HCT116 (cell line): ENCODE results near the gene PREX1. TPM values are rescaled to one million over a fixed set of nuclear protein-coding genes. Genes with fewer than 3 reads are reported as not detected.

Experiments
- ATAC-seq: fragments of 200-7000 bp; cut with Tn5 transposase; 2 replicates; pipeline ENCODE4 v1.9.1; 2020; ENCODE audit warnings: mild to moderate bottlenecking, moderate library complexity
- BruUV-seq: library from RNA; stranded (reverse); fragments of 400-500 nt; replicated peaks from 2 replicates; lab custom pipeline; 2021; lab: Mats Ljungman, UMichigan
- CTCF ChIA-PET: fragments of 300-600 bp; sonication (Branson Sonifier 250); formaldehyde crosslinking; loops from one replicate; lab custom pipeline; 2021; ENCODE audit warnings: antibody characterized with exemption; lab: Charles Lee
- POLR2A ChIA-PET: fragments of 300-600, 350-600 bp; sonication (Branson Sonifier 250); formaldehyde crosslinking; loops from one replicate; lab custom pipeline; 2021; ENCODE audit warnings: antibody characterized with exemption; lab: Charles Lee
- RAD21 ChIA-PET, 2 experiments: fragments of 300-600 bp; sonication (Branson Sonifier 250); formaldehyde crosslinking; loops; one replicate each; lab custom pipeline; 2023; ENCODE audit warnings: low total read pairs in 2 of 2; ENCODE audit not compliant: uncharacterized antibody in 2 of 2, unreplicated experiment in 2 of 2, low non-redundant PET in 1 of 2; lab: Charles Lee
- DNase-seq: peaks from one replicate; pipeline ENCODE4 v3.0.0-alpha.2; 2010; ENCODE audit warnings: low read depth, low spot score
- H2AFZ ChIP-seq: fragments of 200-600 bp; shearing (Covaris generic), sonication (generic); 2 replicates; pipeline ENCODE4 v1.6.1; 2017; ENCODE audit warnings: low read depth, mixed run types, mixed read lengths, antibody characterized with exemption, low read length; ENCODE audit not compliant: poor library complexity, severe bottlenecking
- H3K27ac ChIP-seq: 2 replicates; pipeline ENCODE4 v1.5.1; 2012; ENCODE audit warnings: low read depth, low read length
- H3K27me3 ChIP-seq: fragments of 200-600 bp; sonication (generic); 2 replicates; pipeline ENCODE4 v1.6.1; 2016; ENCODE audit warnings: mixed run types, low read length, mixed read lengths; ENCODE audit not compliant: insufficient read depth
- H3K36me3 ChIP-seq, 2 experiments: fragments of 200-500 bp in 1 of 2; fragments of 200-600 bp in 1 of 2; sonication (Bioruptor generic) in 1 of 2; sonication (generic) in 1 of 2; 2 replicates each; pipeline versions ENCODE4 v1.5.1 to v1.6.1; 2014 to 2016; ENCODE audit warnings: low read length in 2 of 2, inconsistent platforms in 1 of 2, mixed read lengths in 1 of 2, mixed run types in 1 of 2; ENCODE audit not compliant: insufficient read depth in 2 of 2, control insufficient read depth in 1 of 2
- H3K4me1 ChIP-seq, 2 experiments: fragments of 200-600 bp in 1 of 2; sonication (generic) in 1 of 2; 2 replicates each; pipeline versions ENCODE4 v1.5.1 to v1.6.1; 2012 to 2017; ENCODE audit warnings: low read length in 2 of 2, inconsistent platforms in 1 of 2, mild to moderate bottlenecking in 1 of 2, mixed read lengths in 1 of 2, mixed run types in 1 of 2, moderate library complexity in 1 of 2; ENCODE audit not compliant: insufficient read depth in 2 of 2, control insufficient read depth in 1 of 2
- H3K4me2 ChIP-seq: fragments of 200-600 bp; sonication (generic); 2 replicates; pipeline ENCODE4 v1.6.1; 2017; ENCODE audit warnings: mixed run types, low read length, mixed read lengths
- H3K4me3 ChIP-seq, 2 experiments: fragments of 200-600 bp in 1 of 2; sonication (generic) in 1 of 2; replicated peaks in 1 of 2; 2 replicates each; pipeline ENCODE4 v1.5.1; 2011 to 2016; ENCODE audit warnings: low read length in 2 of 2, control low read depth in 1 of 2, low read depth in 1 of 2, mild to moderate bottlenecking in 1 of 2, mixed read lengths in 1 of 2, mixed run types in 1 of 2
- H3K79me2 ChIP-seq: fragments of 200-600 bp; sonication (generic); 2 replicates; pipeline ENCODE4 v1.6.1; 2017; ENCODE audit warnings: mild to moderate bottlenecking, mixed run types, low read length, moderate library complexity, mixed read lengths; ENCODE audit not compliant: insufficient read depth
- H3K9ac ChIP-seq: fragments of 200-600 bp; sonication (generic); 2 replicates; pipeline ENCODE4 v1.6.1; 2016; ENCODE audit warnings: low read length, mixed read lengths
- H3K9me2 ChIP-seq: fragments of 200-600 bp; sonication (generic), shearing (Covaris generic); 2 replicates; pipeline ENCODE4 v1.6.1; 2017; ENCODE audit warnings: mixed run types, mild to moderate bottlenecking, moderate library complexity; ENCODE audit not compliant: insufficient read depth
- H3K9me3 ChIP-seq, 2 experiments: fragments of 200-500 bp in 1 of 2; fragments of 200-600 bp in 1 of 2; sonication (Bioruptor generic) in 1 of 2; sonication (generic) in 1 of 2; 2 replicates each; pipeline ENCODE4 v1.6.1; 2014 to 2017; ENCODE audit warnings: low read length in 2 of 2, mixed read lengths in 2 of 2, inconsistent platforms in 1 of 2, low read depth in 1 of 2, mild to moderate bottlenecking in 1 of 2, mixed run types in 1 of 2, moderate library complexity in 1 of 2; ENCODE audit not compliant: control insufficient read depth in 1 of 2, insufficient read depth in 1 of 2
- H4K20me1 ChIP-seq: fragments of 200-600 bp; sonication (generic), shearing (Covaris generic); 2 replicates; pipeline ENCODE4 v1.6.1; 2017; ENCODE audit warnings: mixed run types, mild to moderate bottlenecking, moderate library complexity; ENCODE audit not compliant: insufficient read depth
- ATF3 ChIP-seq: IDR thresholded peaks from 2 replicates; pipeline ENCODE4 v1.6.1; 2012
- CBX3 ChIP-seq: IDR thresholded peaks from 2 replicates; pipeline ENCODE4 v1.6.1; 2012; ENCODE audit warnings: low read depth
- CEBPB ChIP-seq: IDR thresholded peaks from 2 replicates; pipeline ENCODE4 v1.6.1; 2012; ENCODE audit warnings: low read depth
- EGR1 ChIP-seq: IDR thresholded peaks from 2 replicates; pipeline ENCODE4 v1.6.1; 2012; ENCODE audit warnings: low read depth
- ELF1 ChIP-seq: IDR thresholded peaks from 2 replicates; pipeline ENCODE4 v1.6.1; 2012; ENCODE audit warnings: low read depth, borderline replicate concordance
- EZH2 ChIP-seq: fragments of 200-600 bp; sonication (generic); IDR thresholded peaks from 2 replicates; pipeline ENCODE4 v1.6.1; 2017; ENCODE audit warnings: antibody characterized with exemption, mixed run types
- EZH2phosphoT487 ChIP-seq: fragments of 200-600 bp; IDR thresholded peaks from 2 replicates; pipeline ENCODE4 v1.6.1; 2018; ENCODE audit warnings: antibody characterized with exemption, borderline replicate concordance
- FOSL1 ChIP-seq: IDR thresholded peaks from 2 replicates; pipeline ENCODE4 v1.6.1; 2012; ENCODE audit warnings: low read depth
- JUND ChIP-seq: IDR thresholded peaks from 2 replicates; pipeline ENCODE4 v1.6.1; 2012
- MAX ChIP-seq: IDR thresholded peaks from 2 replicates; pipeline ENCODE4 v1.6.1; 2012
- POLR2A ChIP-seq: IDR thresholded peaks from 2 replicates; pipeline ENCODE4 v1.7.0; 2011; ENCODE audit warnings: borderline replicate concordance; ENCODE audit not compliant: insufficient read depth, insufficient read length; ENCODE audit errors: extremely low read depth
- POLR2AphosphoS5 ChIP-seq: IDR thresholded peaks from 2 replicates; pipeline ENCODE4 v1.6.1; 2011; ENCODE audit warnings: mild to moderate bottlenecking, low read depth, low read length, moderate library complexity
- REST ChIP-seq: IDR thresholded peaks from 2 replicates; pipeline ENCODE4 v1.6.1; 2012; ENCODE audit warnings: low read depth
- SP1 ChIP-seq: IDR thresholded peaks from 2 replicates; pipeline ENCODE4 v1.6.1; 2012; ENCODE audit warnings: low read depth
- TCF7L2 ChIP-seq: IDR thresholded peaks from 2 replicates; pipeline ENCODE4 v1.7.0; 2011; ENCODE audit warnings: borderline replicate concordance, inconsistent platforms; ENCODE audit not compliant: insufficient read depth, insufficient read length; ENCODE audit errors: extremely low read depth
- YY1 ChIP-seq: IDR thresholded peaks from 2 replicates; pipeline ENCODE4 v1.6.1; 2011; ENCODE audit warnings: low read length, low read depth, moderate library complexity, mild to moderate bottlenecking; ENCODE audit not compliant: insufficient replicate concordance; ENCODE audit errors: extremely low read depth
- ZBTB33 ChIP-seq: IDR thresholded peaks from 2 replicates; pipeline ENCODE4 v1.6.1; 2011; ENCODE audit warnings: mild to moderate bottlenecking, low read length, moderate library complexity; ENCODE audit not compliant: insufficient replicate concordance; ENCODE audit errors: extremely low read depth
- ZFX ChIP-seq: fragments of 450-650 bp; IDR thresholded peaks from 2 replicates; pipeline ENCODE4 v1.6.1; 2017
- ZNF274 ChIP-seq: fragments of 200-500 bp; sonication (Bioruptor generic); IDR thresholded peaks from 2 replicates; pipeline ENCODE4 v1.6.1; 2014; ENCODE audit warnings: mild to moderate bottlenecking, low read depth, low read length, inconsistent platforms
- intact Hi-C: fragments of 100-400 bp; cut with micrococcal nuclease; formaldehyde crosslinking; loops from 2 replicates; pipeline ENCODE4 v1.10.0; 2022
- total RNA-seq: library from RNA; stranded (reverse); gene quantifications from one replicate; pipeline ENCODE4 v1.2.1, GENCODE V29; 2021; ENCODE audit not compliant: unreplicated experiment

Gene PREX1
- total RNA-seq, 1 experiment from 2014 or later, result 6.1 TPM

- BruUV-seq, result no TSS peak
- intact Hi-C loops, result no loop called here
- Histone ChIP-seq H3K36me3 (no peaks in the 10 kb centered on the region), H2AFZ (no peak overlapping the region), H3K9me3 (no peaks in the 10 kb centered on the region), H3K4me2 (no peak overlapping the region), H3K27me3 (no peaks in the 10 kb centered on the region), H3K79me2 (no peaks in the 10 kb centered on the region), H3K9me2 (no peaks in the 10 kb centered on the region), H3K4me1 (peaks cover 4 to 17% of the 10 kb centered on the region in 2 experiments; a peak in 3 of 4 replicates), H4K20me1 (no peaks in the 10 kb centered on the region), H3K4me3 (no peak overlapping the region), H3K27ac (no peak overlapping the region), H3K9ac (no peak overlapping the region)
- POLR2A ChIA-PET, result no interaction called here
- ATAC-seq, result no peak
- TF ChIP-seq ZFX (no peak), ZNF274 (no peak), POLR2A (no peak), TCF7L2 (no peak), MAX (no peak), SP1 (no peak), POLR2AphosphoS5 (no peak), JUND (no peak), EGR1 (no peak), ZBTB33 (no peak), FOSL1 (no peak), YY1 (no peak), ATF3 (no peak), ELF1 (no peak), EZH2 (no peak), REST (no peak), CEBPB (no peak), EZH2phosphoT487 (no peak), CBX3 (no peak)
- RAD21 ChIA-PET, result no interaction called here
- DNase-seq, result no peak
- CTCF ChIA-PET, result no interaction called here
Measured at GRCh38 chr20:48829940-48830339, 2.1 kb upstream of the PREX1 start.
